Right lobe of liver (tissue), 6 donors: ENCODE results near the gene CHMP4B. TPM values are rescaled to one million over a fixed set of nuclear protein-coding genes. Genes with fewer than 3 reads are reported as not detected.

ENCODE experiments used
- ATAC-seq, 4 donors: fragments of 200-7000 bp; cut with Tn5 transposase; one replicate each; pipeline ENCODE4 v1.9.1; 2020; ENCODE audit warnings: mild to moderate bottlenecking in 4 of 4, moderate library complexity in 4 of 4
- DNase-seq, 3 donors: peaks; one replicate each; pipeline ENCODE4 v3.0.0-alpha.2; 2020
- H3K27ac ChIP-seq, 3 donors: fragments of 200-600 bp; one replicate each; pipeline ENCODE4 v1.8.0; 2022
- H3K27me3 ChIP-seq, 2 donors: fragments of 200-600 bp; one replicate each; pipeline ENCODE4 v1.8.0; 2022
- H3K36me3 ChIP-seq, 4 donors: fragments of 200-600 bp; sonication (generic) in 1 of 4; one replicate each; pipeline versions ENCODE4 v1.5.1 to v1.8.0; 2017 to 2022; ENCODE audit warnings: control low read depth in 1 of 4
- H3K4me1 ChIP-seq, 4 donors: fragments of 200-600 bp; sonication (generic) in 1 of 4; one replicate each; pipeline versions ENCODE4 v1.5.1 to v1.8.0; 2017 to 2022; ENCODE audit warnings: control low read depth in 1 of 4
- H3K4me3 ChIP-seq, 3 donors: fragments of 200-600 bp; one replicate each; pipeline ENCODE4 v1.8.0; 2022
- H3K9me3 ChIP-seq, 4 donors: fragments of 200-600 bp; sonication (generic) in 1 of 4; one replicate each; pipeline versions ENCODE4 v1.5.1 to v1.8.0; 2017 to 2022; ENCODE audit warnings: control low read depth in 1 of 4
- POLR2A ChIP-seq: fragments of 450-650 bp; IDR thresholded peaks from one replicate; pipeline ENCODE4 v1.6.1; 2017; ENCODE audit warnings: antibody characterized with exemption, mild to moderate bottlenecking
- WGBS: methylation state at CpG from one replicate; pipeline ENCODE4 v1.1.6; 2018; ENCODE audit warnings: low coverage, low lambda C conversion rate; ENCODE audit not compliant: insufficient coverage; ENCODE audit errors: missing lambda C conversion rate; 5-methylcytosine and 5-hydroxymethylcytosine counted together
- intact Hi-C, 2 donors: fragments of 100-400 bp; cut with DNase I; formaldehyde crosslinking; loops; one replicate each; pipeline versions ENCODE4 v1.11.2 to v1.14.1; 2022
- total RNA-seq, 6 experiments: library from RNA; depleted of rRNA in 2 of 6; stranded (reverse); fragments of >200 nt in 2 of 6; fragmentation: NEBNext Ultra II Directional in 3 of 6; extraction: Animal tissue kit (Norgen Biotek cat#: 25700) in 3 of 6; gene quantifications; one replicate each; pipeline versions ENCODE4 v1.1.0 to v1.2.4, GENCODE V29; 2016 to 2023
- TF ChIP-seq, protein P1 (sequence below), 4 donors: fragments of 200-600 bp in 3 of 4; fragments of 450-650 bp in 1 of 4; IDR thresholded peaks; one replicate each; pipeline versions ENCODE4 v1.5.1 to v1.8.0; 2016 to 2022; ENCODE audit warnings: antibody characterized with exemption in 4 of 4, mild to moderate bottlenecking in 2 of 4
- donor health status: DM: no; HTN: yes; CAD: no.
- donor health status: DM: no; HTN: no; CAD: no.
- donor health status: DM: no; HTN: no; CAD: no.
- donor health status: DM: no; HTN: yes; CAD: no.
- donor health status: DM: no; HTN: yes; CAD: no.

The CHMP4B gene
- total RNA-seq, 6 experiments from 2014 or later = 21.0 to 40.8 (median 28.3) TPM

DNA sequence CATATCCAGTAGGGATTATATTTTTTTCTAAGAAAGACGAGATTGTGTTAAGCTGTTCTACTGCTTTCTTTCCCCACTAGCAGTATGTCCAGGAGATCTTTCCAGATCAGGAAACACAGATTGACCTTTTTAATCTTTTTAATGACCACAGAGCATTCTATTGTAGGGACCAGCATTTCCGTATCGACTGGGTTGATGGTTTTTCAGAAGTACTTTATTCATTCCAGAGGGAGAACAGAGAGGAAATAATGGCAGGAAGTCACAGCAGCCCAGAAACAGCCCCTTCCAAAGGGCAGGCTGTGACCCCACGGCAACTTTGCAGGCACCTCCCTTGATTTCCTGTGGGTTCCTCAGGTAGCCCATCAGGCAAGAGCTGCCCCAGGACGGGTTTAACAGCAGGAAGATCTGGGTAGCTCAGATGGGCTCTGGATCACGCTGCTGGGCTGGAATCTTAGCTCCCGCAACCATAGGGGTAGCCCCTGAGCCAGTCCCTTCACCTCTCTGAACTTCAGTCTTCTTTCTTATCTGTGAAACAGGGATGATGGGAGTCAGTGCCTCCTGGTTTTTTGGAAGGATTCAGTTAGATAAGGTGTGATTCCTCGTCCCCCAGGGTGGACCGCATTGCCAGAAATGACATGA lies 23.8 kb upstream of the CHMP4B start:
- H3K4me1 ChIP-seq = no peaks in the 10 kb centered on the region
- no peak for TF ChIP-seq POLR2A
- ATAC-seq = peak; percentile 8 to 40 (median 31)
- H3K4me3 ChIP-seq = no peak overlapping the region
- H3K9me3 ChIP-seq = no peaks in the 10 kb centered on the region
- intact Hi-C loops = no loop called here
- no peaks in the 10 kb centered on the region for H3K27me3 ChIP-seq
- no peak for DNase-seq
- 53% methylated on average over 6 of the region's 9 CpGs for WGBS
- H3K36me3 ChIP-seq = no peaks in the 10 kb centered on the region
- no peak overlapping the region for H3K27ac ChIP-seq

DNA sequence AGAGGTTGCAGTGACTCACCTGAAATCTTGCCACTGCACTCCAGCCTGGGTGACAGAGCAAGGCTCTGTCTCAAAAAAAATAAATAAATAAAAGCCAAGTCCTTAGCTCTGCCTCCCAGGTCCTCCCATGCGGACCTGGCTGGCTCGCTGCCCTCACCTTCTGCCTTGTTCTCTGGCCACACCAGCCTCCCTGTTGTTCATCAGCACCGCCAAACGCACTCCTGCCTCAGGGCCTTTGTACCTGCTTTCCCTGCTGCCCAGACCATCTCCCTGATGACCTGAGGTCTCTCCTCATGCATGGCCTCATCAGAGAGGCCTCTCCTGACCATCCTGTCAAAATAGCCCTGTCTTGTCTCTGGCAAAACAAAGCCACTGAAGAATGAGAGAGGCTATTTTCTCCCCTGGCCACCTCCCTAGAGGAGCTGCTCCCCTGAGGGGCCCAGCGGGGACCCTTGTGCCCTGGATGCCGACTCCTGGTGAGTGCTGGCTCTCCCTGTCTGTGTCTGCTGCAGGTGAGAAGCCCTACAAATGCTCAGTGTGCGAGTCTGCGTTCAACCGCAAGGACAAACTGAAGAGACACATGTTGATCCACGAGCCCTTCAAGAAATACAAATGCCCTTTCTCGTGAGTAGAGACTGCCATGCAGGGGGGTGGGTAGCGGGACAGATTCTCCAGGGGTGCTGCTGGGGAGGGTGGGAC lies 22.6 kb upstream of the CHMP4B start:
- ATAC-seq (no peak), DNase-seq (no peak)
- intact Hi-C loops = no loop called here
- Histone ChIP-seq H3K27me3 (no peaks in the 10 kb centered on the region), H3K27ac (no peak overlapping the region), H3K4me3 (no peak overlapping the region), H3K9me3 (no peaks in the 10 kb centered on the region), H3K4me1 (no peaks in the 10 kb centered on the region), H3K36me3 (no peaks in the 10 kb centered on the region)
- 90% methylated on average over 6 of the region's 12 CpGs for WGBS
- TF ChIP-seq POLR2A = no peak
- TF ChIP-seq, protein P1, sequence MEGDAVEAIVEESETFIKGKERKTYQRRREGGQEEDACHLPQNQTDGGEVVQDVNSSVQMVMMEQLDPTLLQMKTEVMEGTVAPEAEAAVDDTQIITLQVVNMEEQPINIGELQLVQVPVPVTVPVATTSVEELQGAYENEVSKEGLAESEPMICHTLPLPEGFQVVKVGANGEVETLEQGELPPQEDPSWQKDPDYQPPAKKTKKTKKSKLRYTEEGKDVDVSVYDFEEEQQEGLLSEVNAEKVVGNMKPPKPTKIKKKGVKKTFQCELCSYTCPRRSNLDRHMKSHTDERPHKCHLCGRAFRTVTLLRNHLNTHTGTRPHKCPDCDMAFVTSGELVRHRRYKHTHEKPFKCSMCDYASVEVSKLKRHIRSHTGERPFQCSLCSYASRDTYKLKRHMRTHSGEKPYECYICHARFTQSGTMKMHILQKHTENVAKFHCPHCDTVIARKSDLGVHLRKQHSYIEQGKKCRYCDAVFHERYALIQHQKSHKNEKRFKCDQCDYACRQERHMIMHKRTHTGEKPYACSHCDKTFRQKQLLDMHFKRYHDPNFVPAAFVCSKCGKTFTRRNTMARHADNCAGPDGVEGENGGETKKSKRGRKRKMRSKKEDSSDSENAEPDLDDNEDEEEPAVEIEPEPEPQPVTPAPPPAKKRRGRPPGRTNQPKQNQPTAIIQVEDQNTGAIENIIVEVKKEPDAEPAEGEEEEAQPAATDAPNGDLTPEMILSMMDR (IDR thresholded peaks at IDR 0.05) = no peak

DNA sequence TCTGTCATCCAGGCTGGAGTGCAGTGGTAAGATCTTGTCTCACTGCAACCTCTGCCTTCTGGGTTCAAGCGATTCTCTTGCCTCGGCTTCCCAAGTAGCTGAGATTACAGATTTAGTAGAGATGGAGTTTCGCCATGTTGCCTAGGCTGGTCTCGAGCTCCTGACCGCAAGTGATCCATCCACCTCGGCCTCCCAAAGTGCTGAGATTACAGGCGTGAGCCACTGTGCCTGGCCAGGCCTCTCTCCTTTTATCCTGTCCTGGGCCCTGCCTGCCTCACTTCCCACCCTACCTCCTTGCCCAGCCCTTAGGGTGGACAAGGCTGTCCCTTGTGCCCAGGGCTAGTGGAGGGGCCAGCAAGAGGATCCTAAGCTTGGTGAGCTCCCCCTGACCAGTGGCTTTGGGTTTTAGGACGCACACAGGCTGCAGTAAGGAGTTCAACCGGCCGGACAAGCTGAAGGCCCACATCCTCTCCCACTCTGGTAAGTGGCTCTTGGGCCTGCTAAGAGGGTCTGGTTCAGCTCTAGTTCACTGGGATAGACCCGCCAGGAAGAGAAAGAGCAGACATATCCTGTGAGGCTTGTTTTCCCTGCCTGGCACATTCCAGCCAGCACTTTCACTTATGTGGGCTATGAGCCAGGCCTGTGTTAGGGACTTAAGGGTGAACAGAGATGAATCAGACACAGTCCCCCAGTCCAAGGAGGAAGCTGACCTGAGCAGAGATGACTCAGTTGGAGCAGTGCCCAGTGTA lies 21.9 kb upstream of the CHMP4B start:
- WGBS = 48% methylated on average over 3 of the region's 11 CpGs
- no peaks in the 10 kb centered on the region for H3K36me3 ChIP-seq
- TF ChIP-seq POLR2A = no peak
- TF ChIP-seq, protein P1 (IDR thresholded peaks at IDR 0.05) = no peak
- no peaks in the 10 kb centered on the region for H3K4me1 ChIP-seq
- DNase-seq (peak in 2 of 3 donors; percentile 46 to 55), ATAC-seq (peak; percentile 55 to 80 (median 59))
- H3K27ac ChIP-seq = no peak overlapping the region
- H3K9me3 ChIP-seq = no peaks in the 10 kb centered on the region
- intact Hi-C loops = no loop called here
- H3K27me3 ChIP-seq = no peaks in the 10 kb centered on the region
- no peak overlapping the region for H3K4me3 ChIP-seq

DNA sequence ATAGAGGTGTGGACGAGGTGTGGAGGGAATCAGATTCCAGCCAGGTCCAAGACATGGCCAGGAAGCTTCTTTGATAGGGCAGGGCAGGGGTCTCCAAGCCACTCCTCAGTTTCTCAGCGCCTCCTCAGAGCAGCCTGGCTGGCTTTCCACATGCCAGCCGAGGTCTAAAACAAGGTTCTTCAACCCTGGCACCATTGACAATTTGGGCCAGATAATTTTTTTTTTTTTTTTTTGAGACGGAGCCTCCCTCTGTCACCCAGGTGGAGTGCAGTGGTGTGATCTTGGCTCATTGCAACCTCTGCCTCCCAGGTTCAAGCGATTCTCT lies 21.3 kb upstream of the CHMP4B start:
- DNase-seq = no peak
- no peaks in the 10 kb centered on the region for H3K27me3 ChIP-seq
- 81% methylated on average over 3 of the region's 5 CpGs for WGBS
- H3K27ac ChIP-seq = no peak overlapping the region
- H3K36me3 ChIP-seq = no peaks in the 10 kb centered on the region
- TF ChIP-seq, protein P1 (IDR thresholded peaks at IDR 0.05) = no peak
- no peak for TF ChIP-seq POLR2A
- ATAC-seq = no peak
- intact Hi-C loops = no loop called here
- H3K4me1 ChIP-seq = no peaks in the 10 kb centered on the region
- no peak overlapping the region for H3K4me3 ChIP-seq
- no peaks in the 10 kb centered on the region for H3K9me3 ChIP-seq

DNA sequence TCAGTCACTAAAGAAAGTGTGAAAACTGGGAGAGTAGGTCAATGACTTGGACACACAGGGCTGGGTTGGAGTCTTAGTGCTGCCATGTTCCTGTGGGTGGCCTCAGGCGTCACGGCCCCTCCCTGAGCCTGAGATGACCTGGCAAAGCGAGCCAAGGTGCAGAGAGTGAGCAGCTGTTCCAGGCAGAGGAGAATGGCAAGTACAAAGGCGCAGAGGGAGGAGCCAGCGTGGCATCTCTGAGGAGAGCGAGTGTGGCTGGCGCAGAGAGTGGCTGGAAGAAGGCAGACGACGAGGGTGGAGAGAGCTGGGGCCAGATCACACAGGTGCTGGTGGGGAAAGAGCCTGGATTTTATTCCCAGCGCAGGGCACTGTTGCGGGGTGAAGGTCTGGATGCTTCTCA lies 20.6 kb upstream of the CHMP4B start:
- TF ChIP-seq, protein P1 (IDR thresholded peaks at IDR 0.05) = no peak
- TF ChIP-seq POLR2A = no peak
- Histone ChIP-seq H3K4me1 (no peaks in the 10 kb centered on the region), H3K4me3 (no peak overlapping the region), H3K9me3 (no peaks in the 10 kb centered on the region), H3K36me3 (no peaks in the 10 kb centered on the region), H3K27ac (no peak overlapping the region), H3K27me3 (no peaks in the 10 kb centered on the region)
- ATAC-seq (no peak), DNase-seq (no peak)
- intact Hi-C loops = no loop called here
- 88% methylated on average over 7 of the region's 11 CpGs for WGBS
